HG02981 (cell line): ENCODE data around the gene POLR2J.
"Not testable (repeated sequence)": the region's sequence is repeated elsewhere in the genome, so short reads cannot be mapped to it uniquely, and the experiment has no call there.

Experiments used
- ATAC-seq: cut with Tn5 transposase; IDR thresholded peaks from one replicate; pipeline ENCODE4 v1.9.1; 2021; ENCODE audit warnings: mild to moderate bottlenecking, moderate library complexity; ENCODE audit not compliant: unreplicated experiment

The POLR2J gene

DNA sequence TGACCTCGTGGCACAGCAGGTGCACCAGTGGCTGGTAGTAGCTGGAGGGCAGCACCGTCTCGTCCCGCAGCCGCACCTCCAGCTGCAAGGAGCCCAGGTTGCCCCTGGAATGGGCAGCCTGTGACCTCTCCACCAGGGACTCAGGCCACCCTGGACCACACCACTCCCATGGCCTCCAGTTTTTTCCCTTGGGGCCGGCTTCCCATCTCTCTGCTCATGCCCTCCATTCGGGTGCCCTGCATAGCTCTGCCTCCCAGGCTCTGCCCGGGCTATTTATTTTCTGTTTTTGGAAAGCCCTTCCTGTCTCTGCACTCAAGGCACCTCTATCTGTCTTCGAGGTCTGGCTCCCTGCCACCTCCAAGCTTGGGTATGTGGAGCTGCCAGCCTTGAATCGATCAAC, 18.1 kb upstream of the POLR2J start:
- ATAC-seq: not testable (repeated sequence)

DNA sequence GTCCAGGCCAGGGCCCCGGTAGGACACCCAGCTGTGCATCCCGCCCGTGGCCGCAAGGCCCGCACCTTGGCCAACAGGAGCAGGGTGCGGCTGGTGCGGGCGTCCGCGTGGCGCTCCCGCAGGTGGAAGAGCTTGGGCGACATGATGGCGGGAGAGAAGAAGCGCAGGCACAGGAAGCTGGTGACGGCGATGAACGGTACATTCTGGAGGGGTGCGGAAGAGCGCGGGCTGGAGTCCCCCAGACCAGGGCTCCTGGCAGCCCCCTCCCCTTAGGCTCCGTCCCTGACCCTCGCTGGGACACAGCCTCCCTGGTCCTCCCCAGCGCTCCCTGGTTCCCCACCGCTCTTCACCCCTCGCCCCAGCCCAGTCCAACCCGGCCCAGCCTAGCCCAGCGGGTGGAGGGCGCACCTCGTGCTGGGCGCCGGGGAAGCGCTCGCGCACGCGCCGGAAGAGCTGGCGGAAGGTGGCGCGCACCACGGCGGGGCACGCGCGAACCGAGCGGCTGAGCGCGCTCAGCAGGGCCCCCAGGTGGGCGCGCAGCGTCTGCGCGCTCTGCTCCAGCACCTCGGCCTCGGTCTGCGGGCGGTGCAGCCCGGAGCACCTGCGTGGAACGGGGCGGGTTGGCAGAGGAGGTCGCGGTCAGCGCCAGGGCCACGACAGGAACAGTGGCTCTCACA, 15.9 kb upstream of the POLR2J start:
- ATAC-seq: peak; percentile 67

DNA sequence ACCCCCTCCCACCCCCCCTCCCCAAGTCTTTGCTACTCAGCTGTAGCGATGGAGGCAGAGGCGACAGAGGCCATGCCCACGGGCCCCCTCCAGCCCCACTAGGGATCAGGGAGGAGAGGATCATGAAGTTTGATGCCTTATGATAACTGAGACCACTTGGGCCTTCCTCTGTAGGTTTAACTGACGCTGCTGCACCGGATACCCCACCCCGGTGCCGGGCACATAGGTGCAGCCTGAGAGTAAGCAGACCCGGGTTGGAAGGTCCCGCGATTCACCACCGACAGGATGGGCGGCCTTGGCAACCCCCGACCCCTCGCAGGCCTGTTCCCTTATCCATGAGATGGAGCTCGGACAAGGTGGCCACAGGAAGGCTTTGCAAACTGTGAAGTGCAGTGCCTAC, 15.3 kb upstream of the POLR2J start:
- ATAC-seq: peak; percentile 1

GRCh38 chr7:102493220-102493935, 14.7 kb upstream of the POLR2J start:
- ATAC-seq: peak; percentile 36

DNA sequence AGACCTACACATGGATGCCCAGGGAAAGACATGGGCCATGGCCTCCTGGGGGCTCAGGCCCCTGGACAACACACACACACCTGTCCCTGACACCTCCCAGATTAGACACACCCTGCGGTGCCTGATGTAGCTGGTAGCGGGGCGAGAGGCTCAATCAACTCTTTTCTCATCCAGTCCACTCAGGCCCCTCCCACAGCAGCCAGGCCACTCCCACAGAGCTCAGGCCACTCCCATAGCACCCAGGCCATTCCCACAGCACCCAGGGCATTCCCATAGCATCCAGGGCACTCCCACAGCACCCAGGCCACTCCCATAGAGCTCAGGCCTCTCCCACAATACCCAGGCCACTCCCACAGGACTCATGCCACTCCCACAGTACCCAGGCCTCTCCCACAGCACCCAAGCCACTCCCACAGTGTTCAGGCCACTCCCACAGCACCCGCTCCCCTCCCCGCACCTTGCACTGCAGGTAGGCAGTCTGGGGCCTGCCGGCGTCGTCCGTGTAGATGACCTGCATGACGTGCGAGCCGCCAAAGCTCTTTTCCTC, 11.9 kb upstream of the POLR2J start:
- ATAC-seq: peak; percentile 50

DNA sequence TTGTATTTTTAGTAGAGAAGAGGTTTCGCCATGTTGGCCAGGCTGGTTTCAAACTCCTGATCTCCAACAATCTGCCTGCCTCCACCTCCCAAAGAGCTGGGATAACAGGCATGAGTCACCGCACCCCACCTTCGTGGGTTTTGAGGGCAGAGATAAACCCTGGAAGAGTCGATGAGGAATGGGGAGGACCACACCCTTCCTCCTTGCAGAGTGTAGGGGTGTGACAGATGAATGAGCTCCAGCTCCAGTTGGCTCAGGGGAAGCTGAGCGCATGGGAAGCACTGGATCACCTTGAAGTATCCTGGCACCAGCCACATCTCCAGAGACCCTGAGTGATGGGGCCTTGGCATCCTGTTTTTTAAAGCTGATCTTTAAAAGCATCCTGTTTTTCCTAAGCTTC, 5.6 kb upstream of the POLR2J start:
- not testable (repeated sequence) for ATAC-seq

DNA sequence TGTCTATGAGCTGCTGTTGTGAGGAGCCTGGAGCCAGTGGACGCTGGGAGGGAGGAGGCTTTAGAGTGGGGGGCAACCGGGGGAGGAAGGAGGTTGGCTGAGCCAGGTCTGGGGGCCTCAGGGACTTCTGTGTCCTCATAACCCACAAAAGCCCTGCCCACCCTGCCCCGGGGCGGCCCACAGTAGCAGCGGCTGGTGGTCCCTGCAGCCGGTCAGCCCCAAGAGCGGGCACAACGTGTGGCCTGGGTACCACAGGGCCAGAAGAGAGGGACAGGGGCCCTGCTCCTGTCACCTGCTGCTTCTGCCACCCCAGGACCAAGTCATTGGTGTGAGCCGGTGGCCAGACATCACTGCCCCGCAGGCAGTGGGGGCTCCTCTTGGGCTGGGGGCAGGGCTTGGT, 3.2 kb upstream of the POLR2J start:
- ATAC-seq: not testable (repeated sequence)

DNA sequence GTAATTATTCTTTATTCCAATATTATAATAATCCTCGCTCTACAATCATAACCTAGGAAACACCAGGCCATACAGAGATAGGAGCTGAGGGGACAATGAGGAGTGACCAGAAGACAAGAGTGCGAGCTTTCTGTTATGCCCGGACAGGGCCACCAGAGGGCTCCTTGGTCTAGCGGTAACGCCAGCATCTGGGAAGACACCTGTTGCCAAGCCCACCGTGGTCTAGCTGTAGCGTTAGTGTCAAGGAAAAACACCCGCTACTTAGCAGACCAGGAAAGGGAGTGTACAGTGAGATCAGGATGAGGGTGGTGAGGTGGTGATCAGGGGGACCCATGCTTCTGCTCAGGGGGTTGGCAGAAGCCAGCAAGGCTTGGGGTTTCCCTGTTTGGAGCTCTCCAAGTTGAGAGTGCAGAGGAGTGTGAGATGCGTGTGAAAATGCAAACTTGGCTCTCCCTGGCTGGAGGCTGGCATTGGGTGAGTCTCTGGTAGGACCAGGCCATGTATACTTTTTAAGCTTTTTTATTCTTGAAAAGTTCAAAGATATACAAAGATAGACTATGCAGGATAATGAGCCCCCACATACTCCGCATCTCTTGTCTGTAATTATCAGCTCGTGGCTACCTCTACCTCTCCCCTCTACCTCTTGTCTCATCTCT, 1.4 kb upstream of the POLR2J start:
- ATAC-seq: not testable (repeated sequence)

DNA sequence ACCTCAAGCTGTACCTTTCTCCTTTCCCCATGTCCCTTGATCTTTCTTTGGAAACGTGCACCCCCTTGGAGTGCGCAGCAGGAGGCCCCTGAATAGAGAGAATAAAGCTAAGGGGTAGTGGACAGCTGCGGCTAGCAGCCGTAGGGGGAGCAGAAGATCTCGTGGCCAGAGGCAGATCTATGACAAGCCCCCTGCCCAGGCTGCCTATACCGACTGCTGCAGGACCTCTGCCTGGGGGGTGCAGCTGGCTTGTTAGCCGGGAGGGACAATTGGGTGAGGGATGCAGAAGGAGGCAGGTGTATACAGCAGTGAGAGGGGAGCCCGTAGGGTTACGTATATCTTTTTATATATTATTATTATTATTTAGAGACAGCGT, 475 bp upstream of the POLR2J start:
- peak; percentile 19 for ATAC-seq

GRCh38 chr7:102474736-102475435, 3.8 kb downstream of the POLR2J start:
- ATAC-seq: not testable (repeated sequence)

- ATAC-seq: not testable (repeated sequence)
These were observed 4.6 kb downstream of the POLR2J start for GRCh38 chr7:102474116-102474515.

DNA sequence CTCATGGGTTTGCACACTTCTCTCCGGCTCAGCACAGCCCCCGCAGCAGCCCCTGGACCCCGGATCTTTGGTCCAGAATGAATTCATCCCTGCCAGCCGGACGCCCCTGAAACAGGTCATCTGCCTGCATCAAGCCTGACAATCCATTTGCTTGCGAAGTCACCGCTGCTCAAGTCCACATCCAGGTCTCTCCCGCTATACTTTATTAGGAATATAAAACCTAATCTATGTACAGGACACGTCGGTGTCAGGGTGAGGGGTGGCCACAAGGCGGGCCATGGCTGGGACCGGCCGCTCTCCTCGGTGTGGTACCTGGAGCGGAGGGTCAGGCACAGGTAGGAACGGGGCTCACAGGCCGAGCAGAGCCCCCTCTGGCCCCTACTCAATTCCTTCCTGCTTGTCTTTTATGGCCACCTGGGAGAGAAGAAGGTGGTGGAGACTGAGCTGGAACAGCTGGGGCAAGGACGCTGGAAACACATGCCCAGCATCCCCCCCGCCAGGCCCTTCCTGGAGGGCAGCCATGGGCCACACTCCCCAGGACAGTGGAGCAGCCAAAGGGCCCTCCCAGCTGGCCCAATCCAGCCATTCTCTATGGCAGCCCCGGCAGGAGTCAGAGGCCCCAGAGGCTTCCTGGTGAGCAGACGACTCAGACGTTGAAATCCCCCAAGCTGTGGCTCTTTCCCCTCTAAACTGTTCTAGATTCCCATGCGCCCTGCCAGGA, 5.3 kb downstream of the POLR2J start:
- ATAC-seq: no peak

DNA sequence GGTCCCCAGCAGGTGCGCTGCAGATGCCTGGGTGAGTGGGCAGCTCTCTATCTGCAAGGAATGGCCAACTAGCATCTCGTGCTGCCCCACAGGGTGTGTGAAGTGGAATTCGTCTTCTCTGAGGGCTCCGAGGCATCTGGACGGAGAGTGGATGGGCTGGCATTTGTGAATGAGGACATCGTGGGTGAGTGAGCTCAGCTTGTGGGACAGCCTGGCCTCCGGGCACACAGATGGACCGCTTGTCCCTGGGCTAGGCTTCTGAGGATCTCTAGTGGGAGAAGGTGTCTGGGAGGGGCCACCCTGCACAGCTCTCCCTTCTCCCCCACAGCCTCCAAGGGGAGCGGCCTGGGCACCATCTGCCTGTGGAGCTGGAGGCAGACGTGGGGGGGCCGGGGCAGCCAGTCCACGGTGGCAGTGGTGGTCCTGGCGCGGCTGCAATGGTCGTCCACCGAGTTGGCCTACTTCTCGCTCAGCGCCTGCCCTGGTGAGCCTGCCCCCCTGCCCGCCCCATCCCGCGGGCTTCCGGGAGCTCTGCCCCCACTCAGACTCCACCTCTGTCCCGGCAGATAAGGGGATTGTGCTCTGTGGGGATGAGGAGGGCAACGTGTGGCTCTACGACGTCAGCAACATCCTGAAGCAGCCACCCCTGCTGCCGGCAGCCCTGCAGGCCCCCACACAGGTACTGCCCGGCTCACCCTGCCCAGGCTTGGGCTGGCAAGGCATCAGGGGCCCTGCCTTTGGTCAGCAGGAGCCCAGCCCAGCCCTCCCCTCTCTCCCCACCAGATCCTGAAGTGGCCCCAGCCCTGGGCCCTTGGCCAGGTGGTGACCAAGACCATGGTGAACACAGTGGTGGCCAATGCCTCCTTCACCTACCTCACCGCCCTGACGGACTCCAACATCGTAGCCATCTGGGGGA, 6.3 kb downstream of the POLR2J start:
- ATAC-seq: no peak

DNA sequence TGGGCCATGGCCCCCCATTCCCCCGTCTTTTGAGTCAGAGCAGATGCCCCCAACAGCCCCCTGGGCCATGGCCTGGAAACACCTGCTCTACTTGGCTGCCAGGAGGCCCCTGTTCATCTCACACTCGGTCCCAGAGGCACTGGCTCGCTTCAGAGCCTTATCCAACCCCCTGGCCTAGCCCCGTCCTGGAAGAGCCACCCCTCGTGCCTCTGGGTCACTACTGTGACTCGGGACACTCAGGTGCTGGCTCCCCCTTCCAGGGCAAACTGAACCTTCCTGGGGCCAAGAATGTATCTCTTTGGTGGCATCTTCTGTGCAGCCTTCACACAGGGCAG, 7.0 kb downstream of the POLR2J start:
- ATAC-seq: no peak

DNA sequence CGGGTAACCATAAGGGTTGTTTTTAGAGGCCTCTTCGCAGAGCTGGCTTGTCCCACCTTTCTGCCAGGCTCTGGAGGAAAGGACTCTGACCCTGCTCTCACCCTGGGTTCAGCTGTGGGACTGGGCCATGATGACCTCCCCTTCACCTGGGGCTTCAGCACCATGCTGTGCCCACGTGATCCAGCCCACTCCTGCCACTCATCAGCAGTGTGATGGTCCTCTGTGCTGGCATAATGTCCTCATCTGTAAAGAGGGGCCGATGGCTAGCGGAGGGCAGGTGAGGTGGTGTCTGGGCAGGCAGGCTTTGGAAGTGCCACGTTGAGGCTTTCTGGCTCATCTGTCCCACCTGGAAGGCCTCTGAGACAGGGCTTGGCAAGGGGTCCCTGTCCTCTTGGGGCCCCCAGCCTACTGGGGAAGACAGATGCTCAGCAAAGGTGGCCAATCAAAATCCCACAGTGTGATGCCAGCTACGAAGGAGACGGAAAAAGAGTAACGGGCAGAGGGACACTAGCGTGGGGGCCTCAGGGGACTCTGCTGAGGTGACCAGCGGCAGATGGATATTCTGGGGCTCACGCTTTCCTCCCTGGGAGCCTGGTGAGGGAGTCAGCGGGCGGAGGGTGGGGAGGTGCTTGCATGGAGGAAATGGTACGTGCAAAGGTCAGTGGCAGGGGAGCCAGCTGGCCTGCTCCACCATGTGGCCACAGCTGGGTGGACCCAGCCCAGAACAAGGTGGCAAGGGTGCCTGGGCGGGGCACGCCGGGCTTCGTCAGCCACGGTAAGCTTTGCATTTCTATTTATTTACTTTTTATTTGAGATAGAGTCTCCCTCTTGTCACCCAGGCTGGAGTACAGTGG, 8.5 kb downstream of the POLR2J start:
- no peak for ATAC-seq

DNA sequence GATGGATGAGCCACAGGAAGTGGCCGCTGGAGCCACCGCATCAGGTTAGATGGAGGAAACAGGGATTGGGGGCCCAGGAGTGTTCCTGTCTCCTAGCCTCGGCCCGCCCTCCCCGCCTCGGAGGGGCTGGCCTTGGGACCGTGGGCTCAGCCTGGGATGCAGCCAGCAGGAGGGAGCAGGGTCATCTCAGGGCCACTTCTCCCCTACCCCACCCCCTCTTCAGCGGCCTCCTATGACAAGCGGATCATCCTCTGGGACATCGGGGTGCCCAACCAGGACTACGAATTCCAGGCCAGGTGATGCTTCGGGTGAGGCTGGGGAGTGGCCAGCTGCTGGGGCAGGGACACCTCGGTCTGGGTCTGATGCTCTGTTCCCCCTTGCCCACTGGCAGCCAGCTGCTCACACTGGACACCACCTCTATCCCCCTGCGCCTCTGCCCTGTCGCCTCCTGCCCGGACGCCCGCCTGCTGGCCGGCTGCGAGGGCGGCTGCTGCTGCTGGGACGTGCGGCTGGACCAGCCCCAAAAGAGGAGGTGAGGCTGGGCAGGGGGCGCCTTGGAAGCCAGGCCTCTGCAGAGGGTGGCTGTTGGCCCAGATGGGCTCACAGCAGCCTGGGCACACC, 9.3 kb downstream of the POLR2J start:
- no peak for ATAC-seq

- ATAC-seq: no peak
These were observed 10.0 kb downstream of the POLR2J start for GRCh38 chr7:102468478-102469350.
